Measurements from ENCODE around the gene ANXA6.

DNA sequence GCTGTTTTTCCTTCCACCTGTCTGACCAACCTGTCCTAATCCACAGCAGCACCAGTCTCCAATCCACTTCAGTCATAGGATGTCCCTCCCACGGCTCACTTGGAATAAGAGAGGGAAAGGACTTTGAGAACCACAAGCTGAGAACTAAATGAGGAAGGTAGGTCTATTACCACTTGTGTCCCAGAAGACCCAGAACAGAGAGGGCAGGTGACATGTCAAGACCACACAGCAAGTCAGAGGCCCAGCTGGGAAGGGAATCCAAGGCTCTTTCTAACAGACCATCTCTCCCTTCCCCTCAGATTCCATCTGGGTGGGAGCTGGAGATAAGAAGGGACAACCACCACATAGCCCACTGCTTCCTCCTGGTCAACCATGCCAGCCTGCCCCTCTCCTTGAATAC lies 14.6 kb downstream of the ANXA6 start:
- TF ChIP-seq, protein P1, sequence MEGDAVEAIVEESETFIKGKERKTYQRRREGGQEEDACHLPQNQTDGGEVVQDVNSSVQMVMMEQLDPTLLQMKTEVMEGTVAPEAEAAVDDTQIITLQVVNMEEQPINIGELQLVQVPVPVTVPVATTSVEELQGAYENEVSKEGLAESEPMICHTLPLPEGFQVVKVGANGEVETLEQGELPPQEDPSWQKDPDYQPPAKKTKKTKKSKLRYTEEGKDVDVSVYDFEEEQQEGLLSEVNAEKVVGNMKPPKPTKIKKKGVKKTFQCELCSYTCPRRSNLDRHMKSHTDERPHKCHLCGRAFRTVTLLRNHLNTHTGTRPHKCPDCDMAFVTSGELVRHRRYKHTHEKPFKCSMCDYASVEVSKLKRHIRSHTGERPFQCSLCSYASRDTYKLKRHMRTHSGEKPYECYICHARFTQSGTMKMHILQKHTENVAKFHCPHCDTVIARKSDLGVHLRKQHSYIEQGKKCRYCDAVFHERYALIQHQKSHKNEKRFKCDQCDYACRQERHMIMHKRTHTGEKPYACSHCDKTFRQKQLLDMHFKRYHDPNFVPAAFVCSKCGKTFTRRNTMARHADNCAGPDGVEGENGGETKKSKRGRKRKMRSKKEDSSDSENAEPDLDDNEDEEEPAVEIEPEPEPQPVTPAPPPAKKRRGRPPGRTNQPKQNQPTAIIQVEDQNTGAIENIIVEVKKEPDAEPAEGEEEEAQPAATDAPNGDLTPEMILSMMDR (optimal IDR thresholded peaks at IDR 0.05 in 1 of 3, IDR thresholded peaks at IDR 0.05 in 1 of 3, conservative IDR thresholded peaks at IDR 0.05 in 1 of 3; ENCODE audit: extremely low read depth in 1 of 3, insufficient read depth in 2 of 3, low read length in 3 of 3), result no peak
- TF ChIP-seq EZH2 (IDR thresholded peaks at IDR 0.05; ENCODE audit: low read length), result no peak
